ENCODE data around the gene SFT2D1.

Gene SFT2D1

DNA sequence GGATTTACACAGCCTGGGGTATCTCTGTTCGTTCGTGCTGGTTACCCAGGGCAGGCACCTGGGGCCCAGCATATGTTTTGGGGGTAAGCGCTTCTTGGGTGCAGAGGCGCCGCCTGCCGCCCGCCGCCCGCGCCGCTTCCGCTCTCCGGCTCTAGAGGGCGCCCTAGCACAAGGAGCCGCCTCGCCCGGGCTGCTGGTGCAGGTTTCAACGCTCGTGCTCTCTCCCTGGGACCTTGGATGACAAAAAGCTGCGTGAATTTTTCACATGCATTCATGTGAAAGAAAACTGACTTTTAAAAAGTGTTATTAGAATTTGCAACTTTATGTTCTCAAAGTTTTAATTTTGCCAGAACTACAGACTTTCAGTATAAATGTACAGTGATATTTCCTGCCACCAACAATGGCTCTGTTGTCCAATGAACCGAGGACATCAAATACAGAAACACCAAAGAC lies 66.6 kb downstream of the SFT2D1 start:
- peak; percentile 34 for DNase-seq

DNA sequence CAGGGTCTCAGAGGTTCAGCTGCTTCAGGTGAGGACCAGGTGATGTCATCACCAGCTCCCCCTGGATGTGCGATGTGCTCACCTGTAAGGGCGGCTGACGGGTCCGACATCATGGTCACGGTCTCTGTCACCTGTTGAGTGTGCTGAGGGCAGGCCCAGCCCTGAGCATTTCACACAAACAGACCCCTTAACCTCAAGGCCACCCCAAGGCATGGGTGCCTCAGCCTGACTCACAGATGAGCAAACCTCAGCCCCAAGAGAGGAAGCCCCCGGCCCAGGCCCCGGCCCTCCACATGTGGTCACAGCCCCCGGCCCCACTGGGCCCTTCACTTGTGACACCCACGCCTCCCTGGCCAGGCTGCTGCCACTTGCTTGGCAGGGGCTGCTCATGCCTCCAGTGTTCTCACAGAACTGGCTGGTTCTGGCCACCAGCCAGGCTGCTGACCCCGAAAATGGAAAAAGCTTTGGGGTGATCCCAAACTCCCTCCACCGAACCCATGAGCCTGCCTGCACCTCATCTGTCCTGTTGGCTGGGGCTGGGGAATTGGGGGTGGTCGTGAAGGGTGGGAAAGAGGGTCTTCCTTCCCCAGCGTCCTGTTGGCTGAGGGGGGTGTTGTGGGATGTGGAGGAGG lies 67.5 kb downstream of the SFT2D1 start:
- no peak for DNase-seq

DNA sequence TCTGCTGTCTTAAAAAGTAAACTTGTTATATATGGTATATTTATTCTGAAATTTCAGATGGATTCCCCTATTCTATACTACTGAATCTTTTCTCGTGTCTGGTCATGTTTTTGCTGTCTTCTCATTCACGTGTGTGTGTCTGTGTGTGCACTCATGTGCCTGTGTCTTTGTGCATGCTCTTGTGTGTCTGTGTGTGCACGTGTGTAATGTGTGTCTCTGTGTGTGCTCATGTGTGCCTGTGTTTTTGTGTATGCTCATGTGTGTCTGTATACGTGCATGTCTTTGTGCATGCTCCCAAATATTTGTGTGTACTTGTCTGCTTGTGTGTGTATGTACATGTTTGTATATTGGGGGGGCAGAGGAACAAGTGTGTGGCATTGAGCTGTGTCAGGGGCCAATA lies 68.2 kb downstream of the SFT2D1 start:
- DNase-seq: no peak

DNA sequence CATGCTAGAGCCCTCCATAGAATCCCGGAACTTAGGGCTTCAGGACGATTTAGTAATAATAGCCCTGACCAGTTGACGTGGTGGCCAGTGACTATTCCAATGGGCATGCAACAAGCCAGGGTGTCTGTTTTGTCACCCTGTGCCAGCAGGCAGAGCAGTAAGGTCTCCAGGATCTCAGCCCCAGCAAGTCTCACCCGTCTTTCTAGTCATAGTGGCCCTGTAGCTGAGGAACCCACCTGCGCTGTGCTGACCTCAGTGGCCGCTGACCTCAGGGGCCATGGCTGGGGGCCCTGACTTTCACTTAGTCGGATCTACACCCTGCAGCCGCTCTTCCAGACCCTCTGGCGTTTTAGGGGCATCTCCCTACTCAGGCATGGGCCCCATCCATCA lies 71.0 kb downstream of the SFT2D1 start:
- no peak for DNase-seq

DNA sequence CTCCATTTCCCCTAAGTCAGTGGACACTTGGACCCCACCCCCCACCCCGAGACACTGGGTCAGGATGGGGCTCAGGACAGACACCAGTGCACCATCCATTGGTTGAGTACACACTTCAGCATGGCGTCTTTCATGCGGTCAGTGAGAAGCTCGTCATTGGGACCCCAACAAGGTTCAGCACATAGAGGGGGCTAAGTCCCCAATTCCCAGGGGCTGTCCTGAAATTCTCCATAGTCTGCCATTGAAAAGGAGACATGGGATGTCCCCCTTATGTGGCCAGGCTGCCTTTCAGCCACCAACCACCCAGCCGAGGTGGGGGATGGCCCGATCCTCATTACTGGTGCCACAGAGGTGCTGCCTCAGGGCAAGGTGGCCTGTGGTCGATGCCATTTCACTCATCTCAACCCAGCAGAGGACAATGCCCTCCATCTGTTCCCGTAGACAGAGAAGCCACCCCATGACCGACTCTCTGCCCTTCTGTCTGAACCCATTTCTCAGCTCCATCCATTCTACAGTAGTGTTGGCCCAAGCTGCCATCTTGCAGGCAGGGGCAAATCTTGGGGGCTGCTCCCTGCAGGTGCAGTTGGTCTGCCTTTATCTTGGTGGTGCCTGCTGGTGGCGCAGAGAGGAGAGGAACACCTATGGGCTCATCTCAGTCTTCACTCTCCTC lies 71.5 kb downstream of the SFT2D1 start:
- DNase-seq: no peak

Measured in fibroblast of skin of abdomen (primary cell).